ENCODE data around the gene PARP3.
A peak's percentile ranks its signal among the peaks of the same experiment; 100 is the strongest.
"Not testable (repeated sequence)": the region's sequence is repeated elsewhere in the genome, so short reads cannot be mapped to it uniquely, and the experiment has no call there.

Gene PARP3

DNA sequence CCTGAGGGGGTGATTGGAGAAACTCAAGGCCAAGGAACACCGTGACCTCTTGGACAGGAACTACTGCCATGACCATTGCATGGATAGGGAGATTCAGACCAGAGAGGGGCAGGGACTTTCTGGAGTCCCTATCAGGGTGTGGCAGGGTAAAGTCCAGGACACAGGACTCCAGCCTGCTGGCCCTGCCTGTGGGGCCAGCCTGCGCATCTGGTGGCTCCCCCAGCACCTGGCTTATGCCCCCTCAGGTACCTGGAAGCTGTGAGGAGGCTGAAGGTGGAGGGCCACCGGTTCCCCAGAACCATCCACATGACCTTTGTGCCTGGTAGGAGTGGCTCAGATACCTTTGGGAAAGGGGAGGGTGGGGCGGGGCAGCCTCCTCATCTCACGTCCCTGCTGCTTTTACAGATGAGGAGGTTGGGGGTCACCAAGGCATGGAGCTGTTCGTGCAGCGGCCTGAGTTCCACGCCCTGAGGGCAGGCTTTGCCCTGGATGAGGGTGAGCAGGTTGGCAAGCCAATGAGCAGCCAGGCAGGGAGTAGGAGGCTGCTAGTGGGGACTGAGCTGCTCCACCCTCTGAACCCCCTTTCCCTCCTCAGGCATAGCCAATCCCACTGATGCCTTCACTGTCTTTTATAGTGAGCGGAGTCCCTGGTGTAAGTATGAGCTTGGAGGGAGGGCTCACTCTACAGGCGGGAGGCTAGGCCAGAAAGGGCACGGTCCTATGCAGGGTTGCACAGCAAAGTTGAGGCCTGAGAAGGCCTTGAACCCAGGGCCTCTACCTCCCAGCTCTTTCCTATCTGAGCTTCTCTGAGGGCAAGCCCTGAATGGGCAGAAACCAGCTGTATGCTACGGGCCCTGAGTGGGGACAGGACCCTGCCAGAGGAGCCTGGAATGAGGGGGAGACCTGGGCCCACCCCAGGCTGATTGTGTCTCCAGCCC lies 44.1 kb downstream of the PARP3 start:
- no peak for DNase-seq

DNA sequence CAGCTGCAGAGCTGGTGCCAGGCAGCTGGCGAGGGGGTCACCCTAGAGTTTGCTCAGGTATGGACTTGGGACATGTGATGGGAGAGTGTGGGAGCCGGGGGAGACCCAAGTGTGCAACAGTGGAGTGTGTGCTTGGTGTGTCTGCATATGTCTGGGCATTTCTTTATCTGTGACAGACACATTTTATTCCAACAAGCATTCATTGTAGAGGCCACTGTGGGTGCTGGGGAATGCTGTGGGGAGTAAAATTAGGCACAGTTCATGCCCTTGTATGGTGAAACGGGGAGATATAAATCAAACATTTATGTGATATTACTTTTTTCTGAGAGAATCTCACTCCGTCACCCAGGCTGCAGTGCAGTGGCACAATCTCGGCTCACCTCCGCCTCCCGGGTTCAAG lies 45.4 kb downstream of the PARP3 start:
- no peak for DNase-seq

DNA sequence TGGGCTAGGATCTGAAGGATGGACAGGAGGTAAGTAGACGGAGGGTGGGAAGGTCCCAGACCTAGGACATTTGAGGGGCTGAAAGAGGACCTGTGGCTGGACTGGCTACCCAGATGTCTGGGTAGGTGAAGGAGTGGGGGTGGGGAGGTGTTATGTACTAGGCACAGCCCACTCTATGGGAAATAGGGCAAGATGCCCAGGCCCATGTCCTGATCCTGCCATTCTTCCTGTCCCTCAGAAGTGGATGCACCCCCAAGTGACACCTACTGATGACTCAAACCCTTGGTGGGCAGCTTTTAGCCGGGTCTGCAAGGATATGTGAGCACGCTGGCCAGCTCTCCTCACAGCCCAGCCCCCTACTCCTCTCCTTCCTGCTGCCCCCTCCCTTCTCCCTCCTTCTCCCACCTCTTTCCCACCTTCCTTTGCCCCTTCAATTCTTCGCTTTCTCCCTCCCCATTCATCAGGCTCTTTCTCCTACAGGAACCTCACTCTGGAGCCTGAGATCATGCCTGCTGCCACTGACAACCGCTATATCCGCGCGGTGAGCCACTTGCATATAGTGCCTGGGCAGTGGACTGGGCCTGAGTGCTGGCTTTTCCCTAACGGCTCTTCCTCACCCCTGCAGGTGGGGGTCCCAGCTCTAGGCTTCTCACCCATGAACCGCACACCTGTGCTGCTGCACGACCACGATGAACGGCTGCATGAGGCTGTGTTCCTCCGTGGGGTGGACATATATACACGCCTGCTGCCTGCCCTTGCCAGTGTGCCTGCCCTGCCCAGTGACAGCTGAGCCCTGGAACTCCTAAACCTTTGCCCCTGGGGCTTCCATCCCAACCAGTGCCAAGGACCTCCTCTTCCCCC lies 46.4 kb downstream of the PARP3 start:
- DNase-seq = no peak

DNA sequence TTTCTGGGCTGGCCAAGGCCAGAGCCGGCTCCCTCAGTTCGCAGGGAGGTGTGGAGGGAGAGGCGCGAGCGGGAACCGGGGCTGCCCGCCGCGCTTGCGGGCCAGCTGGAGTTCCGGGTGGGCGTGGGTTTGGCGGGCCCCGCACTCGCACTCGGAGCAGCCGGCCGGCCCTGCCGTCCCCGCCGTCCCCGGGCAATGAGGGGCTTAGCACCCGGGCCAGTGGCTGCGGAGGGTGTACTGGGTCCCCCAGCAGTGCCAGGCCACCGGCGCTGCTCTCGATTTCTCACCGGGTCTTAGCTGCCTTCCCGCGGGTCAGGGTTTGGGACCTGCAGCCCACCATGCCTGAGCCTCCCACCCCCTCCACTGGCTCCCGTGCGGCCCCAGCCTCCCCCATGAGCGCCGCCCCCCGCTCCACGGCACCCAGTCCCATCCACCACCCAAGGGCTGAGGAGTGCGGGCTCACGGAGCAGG lies 48.4 kb downstream of the PARP3 start:
- not testable (repeated sequence) for DNase-seq

DNA sequence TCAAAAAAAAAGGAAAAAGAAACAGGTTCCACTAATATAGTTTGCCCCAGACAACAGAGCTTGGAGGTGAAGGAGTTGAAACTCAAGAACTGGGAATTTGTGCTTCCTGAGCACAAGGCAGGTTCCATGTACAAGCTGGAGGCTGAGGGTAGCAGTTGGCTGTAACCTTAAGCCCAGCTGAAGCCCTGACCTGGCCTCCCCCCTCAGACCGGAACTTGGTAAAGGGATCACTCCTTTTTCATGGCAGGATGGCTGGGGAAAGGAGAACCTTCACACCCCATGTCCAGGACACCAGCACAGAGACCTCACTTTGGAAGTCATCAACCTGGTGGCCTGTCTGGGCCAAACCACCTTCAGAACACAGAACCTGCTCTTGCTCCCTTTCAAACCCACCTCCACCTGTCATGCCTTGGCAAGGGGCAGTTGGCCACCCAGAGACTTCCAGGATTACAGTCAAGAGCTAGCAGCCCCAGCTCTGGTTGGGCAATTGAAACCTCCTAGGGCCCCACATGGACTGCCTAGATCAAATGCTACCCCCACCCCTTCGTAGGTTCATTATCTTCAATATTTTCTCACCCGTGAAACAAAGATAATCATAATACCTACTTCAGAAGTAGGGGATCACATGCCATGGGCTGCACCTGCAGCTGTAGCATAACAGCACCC lies 50.0 kb downstream of the PARP3 start:
- DNase-seq = no peak

DNA sequence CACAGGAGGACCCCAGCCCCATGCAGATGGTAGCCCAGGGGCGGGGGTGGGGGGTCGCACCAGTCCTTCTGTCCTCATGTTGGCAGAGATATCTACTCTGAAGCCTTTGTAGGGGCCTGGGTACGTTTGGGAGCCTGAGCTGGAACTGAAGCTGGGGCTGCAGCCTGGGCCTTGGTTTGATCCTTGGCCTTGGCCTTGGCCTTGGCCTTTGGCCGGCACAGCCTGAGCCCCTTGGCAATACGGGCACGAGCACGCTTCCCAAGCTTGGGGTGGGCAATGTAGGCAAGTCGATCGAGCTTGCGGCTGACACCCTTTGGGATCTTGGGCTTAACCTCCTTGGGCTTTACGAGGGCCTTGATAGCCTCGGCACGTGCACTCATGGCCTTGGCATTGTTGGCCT lies 51.5 kb downstream of the PARP3 start:
- DNase-seq = not testable (repeated sequence)

DNA sequence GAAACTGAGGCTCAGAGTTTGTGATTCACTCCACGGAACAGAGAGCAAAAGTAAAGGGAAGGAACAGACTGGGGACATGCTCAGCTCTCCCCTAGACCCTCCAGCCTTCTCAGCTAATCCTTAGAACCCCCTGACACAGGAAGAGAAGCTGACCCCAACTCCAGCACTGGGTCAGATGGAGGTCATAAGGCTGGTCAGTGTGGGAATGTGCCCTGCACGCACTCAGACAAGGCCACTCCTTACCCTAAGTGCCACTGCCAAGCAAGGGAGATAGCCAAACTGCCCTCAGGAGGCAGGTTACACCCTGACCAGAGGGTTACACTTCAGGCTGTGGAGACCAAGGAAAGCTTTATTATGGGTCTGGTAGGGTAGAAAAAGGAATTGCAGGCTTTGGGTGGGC lies 52.4 kb downstream of the PARP3 start:
- no peak for DNase-seq

DNA sequence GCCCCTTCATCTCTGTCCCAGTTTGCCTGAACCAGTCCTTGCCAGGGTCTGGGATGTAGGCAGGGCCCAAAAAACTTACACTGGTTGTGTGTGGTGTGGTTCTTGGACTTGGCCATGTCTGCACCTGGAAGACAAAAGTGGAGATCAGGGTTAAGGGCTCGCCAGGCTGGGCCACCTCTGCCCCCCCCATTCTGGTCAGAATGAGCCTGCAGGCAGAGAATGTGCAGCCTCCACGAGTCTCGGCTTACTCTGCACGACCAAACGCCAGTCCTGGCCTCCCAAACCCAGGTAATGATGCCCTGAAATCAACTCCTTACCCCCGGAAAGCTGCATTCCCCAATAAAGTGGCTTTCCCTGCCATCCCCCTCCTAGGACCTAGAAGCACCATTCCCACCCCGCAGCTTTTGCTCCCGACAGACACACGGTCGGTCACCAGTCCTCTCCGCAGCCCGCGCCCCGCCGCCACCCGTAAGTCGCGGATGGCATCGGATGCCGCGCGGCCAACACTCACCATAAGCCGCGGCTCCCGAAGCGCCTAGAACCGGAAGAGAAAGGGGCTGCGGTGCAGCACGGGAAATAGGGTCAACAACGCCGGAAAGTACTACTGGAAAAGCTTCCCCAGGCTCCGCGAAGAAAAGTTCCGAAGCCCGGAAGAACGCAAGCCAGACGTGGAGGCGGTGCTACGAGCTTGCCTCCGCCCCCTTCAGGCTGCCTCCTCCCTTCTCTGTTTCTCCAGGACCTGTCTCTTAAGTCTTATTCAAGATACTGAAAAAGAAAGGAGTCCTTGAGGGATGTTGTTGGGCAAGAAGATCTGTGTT lies 53.4 kb downstream of the PARP3 start, which contains the start of gene RPL29:
Gene RPL29 (minus strand): TSS at position 550 of the 818 bp plus-strand sequence. CDS start 434 bp downstream, at position 116.
- peak; percentile 95 for DNase-seq

DNA sequence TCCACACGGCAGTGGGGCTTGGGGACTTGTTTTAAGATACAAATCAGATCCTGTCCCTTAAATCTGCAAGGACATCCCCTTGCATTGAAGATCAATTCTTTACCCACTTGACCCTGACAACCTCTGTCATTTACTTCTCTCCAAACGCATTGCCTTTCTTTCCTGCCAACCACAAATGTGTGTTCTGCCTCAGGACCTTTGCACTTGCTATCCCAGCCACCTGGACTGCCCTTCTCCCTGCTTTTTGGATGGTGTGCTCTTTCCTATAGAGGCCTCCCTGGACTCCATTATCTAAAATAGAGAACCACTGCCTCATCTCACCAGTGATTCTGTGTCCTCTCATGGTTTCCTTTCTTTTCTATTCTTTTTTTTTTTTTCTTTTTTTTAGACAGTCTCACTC lies 55.0 kb downstream of the PARP3 start:
- DNase-seq = no peak

DNA sequence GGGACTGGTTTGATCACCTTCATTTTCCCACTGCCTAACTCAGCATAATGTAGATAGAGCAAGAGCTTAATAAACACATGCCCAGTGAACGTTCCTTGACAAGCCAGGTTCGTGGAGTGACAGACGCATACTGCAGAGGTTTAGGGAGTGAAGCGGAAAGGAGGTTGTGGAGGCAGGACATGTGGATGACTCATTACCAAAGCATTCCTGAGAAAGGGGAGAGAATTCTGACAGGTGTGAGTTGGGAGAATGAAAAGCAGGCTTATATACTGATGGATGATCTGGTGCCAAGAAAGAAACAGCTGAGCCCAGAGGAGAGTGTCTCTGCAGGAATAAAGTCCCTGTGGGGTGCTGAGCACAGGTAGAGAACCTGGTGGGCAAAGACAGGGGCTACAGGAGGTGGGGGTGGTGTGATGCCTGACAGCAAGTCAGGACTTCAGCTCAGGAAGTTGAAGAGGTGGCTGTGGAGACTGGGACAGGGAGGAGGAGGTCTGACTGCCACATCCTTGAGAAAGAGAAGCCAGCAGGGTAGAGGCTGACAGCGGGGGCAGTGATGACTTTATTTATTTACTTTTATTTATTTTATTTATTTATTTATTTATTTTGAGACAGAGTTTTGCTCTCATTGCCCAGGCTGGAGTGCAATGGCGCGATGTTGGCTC lies 55.9 kb downstream of the PARP3 start:
- DNase-seq = no peak

Measured in NCI-H82 (cell line).